Trophoblast cell (in vitro differentiated cells and primary cell): ENCODE results near the gene SPAG9.
"Not testable (repeated sequence)": the region's sequence is repeated elsewhere in the genome, so short reads cannot be mapped to it uniquely, and the experiment has no call there.

Experiments used
- DNase-seq, 2 donors: peaks; one replicate each; pipeline ENCODE4 v3.0.0-alpha.2; 2016
- H2AFZ ChIP-seq: 2 replicates; pipeline ENCODE4 v1.6.1; 2013; ENCODE audit warnings: low read length, moderate library complexity, mild to moderate bottlenecking; ENCODE audit not compliant: insufficient read depth, poor library complexity
- H2AK5ac ChIP-seq: 2 replicates; pipeline ENCODE4 v1.6.1; 2013; ENCODE audit warnings: mild to moderate bottlenecking, low read length
- H2BK120ac ChIP-seq: 2 replicates; pipeline ENCODE4 v1.6.1; 2013; ENCODE audit warnings: low read length, mild to moderate bottlenecking, moderate library complexity; ENCODE audit not compliant: insufficient read depth, poor library complexity
- H2BK12ac ChIP-seq: 2 replicates; pipeline ENCODE4 v1.6.1; 2013; ENCODE audit warnings: mild to moderate bottlenecking, low read length, moderate library complexity
- H2BK5ac ChIP-seq: 2 replicates; pipeline ENCODE4 v1.6.1; 2013; ENCODE audit warnings: low read length, low read depth, moderate library complexity, mild to moderate bottlenecking; ENCODE audit not compliant: poor library complexity
- H3K14ac ChIP-seq: 2 replicates; pipeline ENCODE4 v1.6.1; 2013; ENCODE audit warnings: mild to moderate bottlenecking, low read length
- H3K18ac ChIP-seq: 2 replicates; pipeline ENCODE4 v1.6.1; 2013; ENCODE audit warnings: mild to moderate bottlenecking, low read length
- H3K23ac ChIP-seq: 2 replicates; pipeline ENCODE4 v1.6.1; 2013; ENCODE audit warnings: low read length
- H3K27ac ChIP-seq: 2 replicates; pipeline ENCODE4 v1.5.1; 2013; ENCODE audit warnings: low read depth, mild to moderate bottlenecking, inconsistent platforms, low read length, moderate library complexity
- H3K27me3 ChIP-seq: 2 replicates; pipeline ENCODE4 v1.6.1; 2013; ENCODE audit warnings: inconsistent platforms, mild to moderate bottlenecking, low read length, moderate library complexity; ENCODE audit not compliant: insufficient read depth
- H3K36me3 ChIP-seq, 2 experiments: 1 replicate in 1 of 2; 2 replicates in 1 of 2; pipeline ENCODE4 v1.6.1; 2013; ENCODE audit warnings: low read length in 2 of 2, mild to moderate bottlenecking in 2 of 2, moderate library complexity in 1 of 2; ENCODE audit not compliant: insufficient read depth in 2 of 2, control insufficient read depth in 1 of 2
- H3K4ac ChIP-seq: 2 replicates; pipeline ENCODE4 v1.6.1; 2013; ENCODE audit warnings: low read depth, mild to moderate bottlenecking, low read length, moderate library complexity
- H3K4me1 ChIP-seq, 2 experiments: 1 replicate in 1 of 2; 2 replicates in 1 of 2; pipeline ENCODE4 v1.6.1; 2013; ENCODE audit warnings: low read length in 2 of 2, mild to moderate bottlenecking in 2 of 2, moderate library complexity in 1 of 2; ENCODE audit not compliant: insufficient read depth in 2 of 2, control insufficient read depth in 1 of 2
- H3K4me2 ChIP-seq: 2 replicates; pipeline ENCODE4 v1.6.1; 2013; ENCODE audit warnings: inconsistent platforms, mild to moderate bottlenecking, low read length, moderate library complexity
- H3K4me3 ChIP-seq: 2 replicates; pipeline ENCODE4 v1.5.1; 2013; ENCODE audit warnings: mild to moderate bottlenecking, low read depth, low read length, inconsistent platforms
- H3K79me1 ChIP-seq: one replicate; pipeline ENCODE4 v1.6.1; 2013; ENCODE audit warnings: low read length
- H3K79me2 ChIP-seq: 2 replicates; pipeline ENCODE4 v1.6.1; 2013; ENCODE audit warnings: low read length, mild to moderate bottlenecking; ENCODE audit not compliant: control insufficient read depth, insufficient read depth, poor library complexity
- H3K9ac ChIP-seq: 2 replicates; pipeline ENCODE4 v1.6.1; 2013; ENCODE audit warnings: mild to moderate bottlenecking, low read length
- H3K9me3 ChIP-seq: 2 replicates; pipeline ENCODE4 v1.6.1; 2013; ENCODE audit warnings: low read depth, mild to moderate bottlenecking, control low read depth, inconsistent platforms, low read length; ENCODE audit not compliant: insufficient read depth
- H4K12ac ChIP-seq: 2 replicates; pipeline ENCODE4 v1.6.1; 2013; ENCODE audit warnings: low read depth, mild to moderate bottlenecking, low read length, moderate library complexity
- H4K8ac ChIP-seq: 2 replicates; pipeline ENCODE4 v1.6.1; 2013; ENCODE audit warnings: low read depth, mild to moderate bottlenecking, low read length, moderate library complexity
- H4K91ac ChIP-seq: one replicate; pipeline ENCODE4 v1.6.1; 2013; ENCODE audit warnings: low read depth, mild to moderate bottlenecking, low read length, moderate library complexity
- WGBS: extraction: QIAGEN DNeasy Blood & Tissue Kit; methylation state at CpG from one replicate; pipeline ENCODE4 v1.1.7; 2013; ENCODE audit warnings: missing lambda C conversion rate; ENCODE audit not compliant: insufficient read length, insufficient coverage; ENCODE audit errors: extremely low coverage; 5-methylcytosine and 5-hydroxymethylcytosine counted together

The SPAG9 gene

GRCh38 chr17:51083981-51084380 lies 36.7 kb downstream of the SPAG9 start:
- no peaks in the 10 kb centered on the region for H3K4me1 ChIP-seq
- H4K8ac ChIP-seq, result no peak overlapping the region
- H2BK120ac ChIP-seq, result no peak overlapping the region
- H2AFZ ChIP-seq, result no peak overlapping the region
- H3K9me3 ChIP-seq, result no peaks in the 10 kb centered on the region
- H3K79me2 ChIP-seq, result no peaks in the 10 kb centered on the region
- H3K36me3 ChIP-seq, result peaks cover 4 to 7% of the 10 kb centered on the region in 2 experiments
- no peak overlapping the region for H4K91ac ChIP-seq
- no peak overlapping the region for H3K23ac ChIP-seq
- no CpG with 5 or more reads among the region's 1 CpG for WGBS
- no peak overlapping the region for H3K4me3 ChIP-seq
- H3K27me3 ChIP-seq, result no peaks in the 10 kb centered on the region
- DNase-seq, result no peak
- H3K4me2 ChIP-seq, result no peak overlapping the region
- no peak overlapping the region for H3K9ac ChIP-seq
- H3K79me1 ChIP-seq, result no peaks in the 10 kb centered on the region
- no peak overlapping the region for H4K12ac ChIP-seq
- no peak overlapping the region for H2BK5ac ChIP-seq
- no peak overlapping the region for H3K27ac ChIP-seq
- H2BK12ac ChIP-seq, result no peak overlapping the region
- no peak overlapping the region for H3K14ac ChIP-seq
- H3K18ac ChIP-seq, result no peak overlapping the region
- H3K4ac ChIP-seq, result no peak overlapping the region
- H2AK5ac ChIP-seq, result no peak overlapping the region

GRCh38 chr17:51083364-51083763 lies 37.3 kb downstream of the SPAG9 start:
- H2BK12ac ChIP-seq, H2AFZ ChIP-seq, H2AK5ac ChIP-seq, H3K4me1 ChIP-seq, H3K79me1 ChIP-seq, H3K27me3 ChIP-seq, H3K4me3 ChIP-seq, H3K4me2 ChIP-seq, H4K8ac ChIP-seq, H3K9me3 ChIP-seq, H3K18ac ChIP-seq, H4K12ac ChIP-seq, H3K23ac ChIP-seq, H3K14ac ChIP-seq, H3K9ac ChIP-seq, H3K4ac ChIP-seq, H3K36me3 ChIP-seq, H3K27ac ChIP-seq, H3K79me2 ChIP-seq, H2BK120ac ChIP-seq, DNase-seq, H2BK5ac ChIP-seq, H4K91ac ChIP-seq: not testable (repeated sequence)
- no CpG with 5 or more reads among the region's 7 CpGs for WGBS

- H4K91ac ChIP-seq, result no peak overlapping the region
- no peak overlapping the region for H2AFZ ChIP-seq
- peaks cover 4 to 9% of the 10 kb centered on the region in 2 experiments for H3K36me3 ChIP-seq
- H3K4ac ChIP-seq, result no peak overlapping the region
- no peak overlapping the region for H2AK5ac ChIP-seq
- no peak overlapping the region for H2BK120ac ChIP-seq
- H4K12ac ChIP-seq, result no peak overlapping the region
- no peak overlapping the region for H3K14ac ChIP-seq
- H3K27ac ChIP-seq, result no peak overlapping the region
- H3K18ac ChIP-seq, result no peak overlapping the region
- no peak overlapping the region for H3K4me3 ChIP-seq
- H3K27me3 ChIP-seq, result no peaks in the 10 kb centered on the region
- H3K23ac ChIP-seq, result no peak overlapping the region
- H3K9me3 ChIP-seq, result no peaks in the 10 kb centered on the region
- DNase-seq, result no peak
- H2BK12ac ChIP-seq, result no peak overlapping the region
- no peak overlapping the region for H3K4me2 ChIP-seq
- H3K4me1 ChIP-seq, result no peaks in the 10 kb centered on the region
- H2BK5ac ChIP-seq, result no peak overlapping the region
- no peaks in the 10 kb centered on the region for H3K79me1 ChIP-seq
- H3K9ac ChIP-seq, result no peak overlapping the region
- H4K8ac ChIP-seq, result no peak overlapping the region
- no CpG with 5 or more reads among the region's 5 CpGs for WGBS
- H3K79me2 ChIP-seq, result no peaks in the 10 kb centered on the region
These were observed 41.6 kb downstream of the SPAG9 start for GRCh38 chr17:51079049-51079448.

GRCh38 chr17:51078009-51078592 lies 42.6 kb downstream of the SPAG9 start:
- Histone ChIP-seq H2AK5ac (no peak overlapping the region), H3K79me2 (no peaks in the 10 kb centered on the region), H3K4me3 (no peak overlapping the region), H4K12ac (no peak overlapping the region), H4K91ac (no peak overlapping the region), H3K18ac (no peak overlapping the region), H3K9me3 (no peaks in the 10 kb centered on the region), H2AFZ (no peak overlapping the region), H3K4ac (no peak overlapping the region), H3K27me3 (no peaks in the 10 kb centered on the region), H2BK5ac (no peak overlapping the region), H2BK12ac (no peak overlapping the region), H3K9ac (no peak overlapping the region), H3K4me2 (no peak overlapping the region), H3K36me3 (peaks cover 4 to 9% of the 10 kb centered on the region in 2 experiments), H2BK120ac (no peak overlapping the region), H3K14ac (no peak overlapping the region), H3K27ac (no peak overlapping the region), H3K23ac (no peak overlapping the region), H3K4me1 (no peaks in the 10 kb centered on the region), H3K79me1 (no peaks in the 10 kb centered on the region), H4K8ac (no peak overlapping the region)
- no peak for DNase-seq
- no CpG with 5 or more reads among the region's 5 CpGs for WGBS
